ENCODE measurements around the gene CYB561. TPM values are rescaled to one million over a fixed set of nuclear protein-coding genes. Genes with fewer than 3 reads are reported as not detected.
A peak's percentile ranks its signal among the peaks of the same experiment; 100 is the strongest.

CYB561 gene
- total and polyA plus RNA-seq, 2 of the 4 experiments (the other 2 are of a cell fraction) = 2.5 to 3.0 TPM

- BruUV-seq (replicated peaks) = no TSS peak
- 0 out of 2 replicates have a peak overlapping the region, but pooled peaks have one; percentile 29 for H3K14ac ChIP-seq (replicated peaks; ENCODE audit: low read depth, low read length)
- no peak overlapping the region for H3K4me3 ChIP-seq (ENCODE audit: insufficient read depth, low read depth, low read length)
- no peaks in the 10 kb centered on the region for H3K36me3 ChIP-seq (ENCODE audit: control insufficient read depth, insufficient read depth, low read length)
- DNase-seq = no peak
- H3K27me3 ChIP-seq (ENCODE audit: control insufficient read depth, insufficient read depth, low read length) = no peaks in the 10 kb centered on the region
- H4K20me1 ChIP-seq (ENCODE audit: insufficient read depth, low read length) = no peaks in the 10 kb centered on the region; the same call in 1 of the 2 replicates
- H2AFZ ChIP-seq (replicated peaks; ENCODE audit: low read length, poor library complexity) = no peak overlapping the region
- H2BK120ac ChIP-seq (ENCODE audit: low read depth, low read length) = no peak overlapping the region
- H3K9me1 ChIP-seq (ENCODE audit: insufficient read depth, low read length) = peaks cover 19% of the 10 kb centered on the region
- ATAC-seq (ENCODE audit: low read depth) = no peak
- no peak overlapping the region for H3K9ac ChIP-seq (ENCODE audit: low read depth, low read length)
- no peak overlapping the region for H3K18ac ChIP-seq (ENCODE audit: low read depth, low read length)
- 0 out of 2 replicates have a peak overlapping the region, but pooled peaks have one; percentile 13 for H3K4ac ChIP-seq (ENCODE audit: low read depth, low read length)
- H4K5ac ChIP-seq (ENCODE audit: low read depth, low read length) = no peak overlapping the region
- dilution Hi-C loops (cut with HindIII; ENCODE audit: low sequenced_read_pairs, unreplicated experiment) = no loop called here
- no peak overlapping the region; the same call in 1 of the 2 replicates for H3K23ac ChIP-seq (ENCODE audit: low read depth, low read length)
- H2BK20ac ChIP-seq (ENCODE audit: low read depth, low read length) = no peak overlapping the region
- in situ Hi-C loops (cut with MboI; ENCODE audit: low sequenced_read_pairs) = no loop called here
- H3K4me2 ChIP-seq (ENCODE audit: low read depth, low read length) = no peak overlapping the region
- peaks cover 28% of the 10 kb centered on the region for H3K4me1 ChIP-seq (ENCODE audit: control insufficient read depth, insufficient read depth, low read length)
- no peak overlapping the region for H4K91ac ChIP-seq (ENCODE audit: insufficient read depth, low read depth, low read length)
- intact Hi-C loops (cut with micrococcal nuclease) = no loop called here
- TF ChIP-seq SMC3 (IDR thresholded peaks at IDR 0.05; ENCODE audit: low read depth, low read length) (no peak), FOS (IDR thresholded peaks at IDR 0.05; ENCODE audit: low read depth, low read length) (no peak), USF2 (IDR thresholded peaks at IDR 0.05; ENCODE audit: low read depth, low read length) (no peak), CHD1 (IDR thresholded peaks at IDR 0.05; ENCODE audit: low read depth, low read length) (no peak), NFE2L2 (IDR thresholded peaks at IDR 0.05; ENCODE audit: low read depth, low read length) (no peak), BHLHE40 (IDR thresholded peaks at IDR 0.05; ENCODE audit: low read depth, low read length) (no peak), MAZ (IDR thresholded peaks at IDR 0.05; ENCODE audit: borderline replicate concordance, low read depth, low read length) (no peak), POLR2A (IDR thresholded peaks at IDR 0.05; ENCODE audit: low read depth, low read length) (no peak)
- TF ChIP-seq, protein P1, sequence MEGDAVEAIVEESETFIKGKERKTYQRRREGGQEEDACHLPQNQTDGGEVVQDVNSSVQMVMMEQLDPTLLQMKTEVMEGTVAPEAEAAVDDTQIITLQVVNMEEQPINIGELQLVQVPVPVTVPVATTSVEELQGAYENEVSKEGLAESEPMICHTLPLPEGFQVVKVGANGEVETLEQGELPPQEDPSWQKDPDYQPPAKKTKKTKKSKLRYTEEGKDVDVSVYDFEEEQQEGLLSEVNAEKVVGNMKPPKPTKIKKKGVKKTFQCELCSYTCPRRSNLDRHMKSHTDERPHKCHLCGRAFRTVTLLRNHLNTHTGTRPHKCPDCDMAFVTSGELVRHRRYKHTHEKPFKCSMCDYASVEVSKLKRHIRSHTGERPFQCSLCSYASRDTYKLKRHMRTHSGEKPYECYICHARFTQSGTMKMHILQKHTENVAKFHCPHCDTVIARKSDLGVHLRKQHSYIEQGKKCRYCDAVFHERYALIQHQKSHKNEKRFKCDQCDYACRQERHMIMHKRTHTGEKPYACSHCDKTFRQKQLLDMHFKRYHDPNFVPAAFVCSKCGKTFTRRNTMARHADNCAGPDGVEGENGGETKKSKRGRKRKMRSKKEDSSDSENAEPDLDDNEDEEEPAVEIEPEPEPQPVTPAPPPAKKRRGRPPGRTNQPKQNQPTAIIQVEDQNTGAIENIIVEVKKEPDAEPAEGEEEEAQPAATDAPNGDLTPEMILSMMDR (conservative IDR thresholded peaks at IDR 0.05; ENCODE audit: low read depth, low read length) = no peak
- H2AK5ac ChIP-seq (ENCODE audit: low read depth, low read length) = no peak overlapping the region; the same call in 1 of the 2 replicates
- POLR2A ChIA-PET (ENCODE audit: unreplicated experiment) = no interaction called here
- no peak overlapping the region for H4K8ac ChIP-seq (ENCODE audit: low read depth in 2 of 2, low read length in 2 of 2)
- WGBS, 2 experiments (ENCODE audit: extremely low coverage in 2 of 2, insufficient read length in 1 of 2) = 92% methylated on average over 12 of the region's 29 CpGs; no CpG with 5 or more reads in 1 of the 2 experiments
- no peak overlapping the region for H2AK9ac ChIP-seq (replicated peaks; ENCODE audit: low read depth, low read length, poor library complexity)
- H3K9me3 ChIP-seq (ENCODE audit: control insufficient read depth, insufficient read depth, low read length) = no peaks in the 10 kb centered on the region
- CTCF ChIA-PET = no interaction called here
- no peak overlapping the region for H3K27ac ChIP-seq (ENCODE audit: insufficient read depth, low read length)
- no peak overlapping the region for H2BK15ac ChIP-seq (ENCODE audit: low read depth, low read length)
- H2BK5ac ChIP-seq (ENCODE audit: low read depth, low read length, poor library complexity, severe bottlenecking) = no peak overlapping the region
- H3K56ac ChIP-seq (ENCODE audit: extremely low read depth, insufficient read depth, low read length) = no peak overlapping the region
- H3K79me1 ChIP-seq (ENCODE audit: low read depth in 1 of 2, low read length in 2 of 2) = no peaks in the 10 kb centered on the region
Observed at GRCh38 chr17:63435681-63436522, 10.2 kb downstream of the CYB561 start.

All from IMR-90 (cell line).